Measurements from ENCODE around the gene ISYNA1. TPM values are rescaled to one million over a fixed set of nuclear protein-coding genes. Genes with fewer than 3 reads are reported as not detected.
A peak's percentile ranks its signal among the peaks of the same experiment; 100 is the strongest.

ISYNA1 gene
- 10 to 100 TPM; 29.7 to 32.2 (median 31.2) TPM for polyA plus RNA-seq

DNA sequence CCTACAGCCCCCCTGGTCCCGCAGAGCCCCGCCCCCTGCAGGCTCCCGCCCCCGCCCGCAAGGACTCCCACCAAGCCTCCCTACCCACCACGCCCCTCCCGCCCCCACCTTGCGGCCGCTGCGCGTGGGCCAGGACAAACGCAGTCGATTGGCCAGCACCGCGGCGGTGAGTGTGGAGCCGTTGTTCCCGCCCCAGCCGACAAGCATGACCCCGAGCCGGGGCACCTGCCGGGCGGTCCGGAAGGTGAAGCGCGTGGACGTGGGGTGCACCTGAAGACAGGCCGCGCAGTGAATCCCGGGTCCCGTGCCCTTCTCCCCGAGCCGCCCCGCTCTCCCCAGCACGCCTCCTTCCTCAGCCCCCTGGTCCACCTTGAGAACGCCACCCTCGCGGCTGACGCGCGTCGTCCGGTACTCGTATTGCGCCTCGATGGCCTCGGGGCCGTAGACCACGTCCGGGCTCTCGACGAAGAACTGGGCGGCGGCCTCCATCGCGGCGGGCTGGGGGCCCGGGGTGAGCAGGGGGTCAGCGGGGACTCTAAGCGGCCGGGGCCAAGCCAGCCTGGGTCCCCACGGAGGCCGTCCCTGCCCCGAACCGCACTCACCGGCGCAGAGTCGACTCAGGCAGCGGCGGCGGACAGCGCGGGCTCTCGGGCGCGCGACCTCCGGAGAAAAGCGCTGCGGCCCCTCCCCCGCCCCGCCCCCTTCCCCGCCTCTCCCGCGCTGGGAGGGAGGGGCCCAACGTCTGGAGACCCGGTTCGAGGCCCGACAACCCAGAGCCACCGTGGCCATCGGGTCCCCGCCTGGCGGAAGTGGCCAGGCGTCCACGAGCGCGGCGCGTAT, at the start of gene ISYNA1:
Gene ISYNA1, minus strand, starts transcription at position 643 of the 840 bp plus-strand sequence. Its CDS starts 154 bp downstream, at position 489.
- Mint-ChIP-seq H3K36me3 (peaks cover 4 to 5% (median 4%) of the 10 kb centered on the region in 3 donors), H3K9me3 (peaks cover 0 to 6% (median 5%) of the 10 kb centered on the region in 6 donors), H3K27me3 (ENCODE audit: low read depth in 3 of 3) (peaks cover 17 to 35% (median 26%) of the 10 kb centered on the region in 3 donors), H3K27ac (peak within 1 kb of the TSS in 5 of 6 donors; percentile 55 to 74 (median 66)), H3K4me3 (peak within 1 kb of the TSS; percentile 75 to 85 (median 82)), H3K4me1 (peaks cover 33 to 44% of the 10 kb centered on the region in 2 donors)
- DNase-seq, result peak; percentile 43 to 49 (median 45)

DNA sequence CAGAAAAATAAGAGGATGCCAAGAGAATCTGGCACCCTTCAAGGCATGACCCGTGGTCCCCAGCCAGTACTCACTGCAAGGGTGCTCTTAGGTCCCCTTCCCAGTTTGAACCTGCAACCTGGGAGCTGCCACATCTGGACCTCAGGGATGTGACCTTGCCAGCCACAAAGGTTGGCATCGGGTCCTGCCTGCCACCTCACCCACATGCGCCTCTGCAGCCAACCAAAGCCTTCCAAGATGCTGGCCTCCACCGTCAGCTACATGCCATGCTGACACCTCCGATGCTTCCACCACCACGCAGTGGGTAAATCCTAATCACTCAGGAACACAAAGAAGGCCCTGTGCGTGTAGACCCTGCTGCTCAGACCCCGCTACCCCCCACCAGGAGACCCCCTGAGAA, 48.8 kb upstream of the ISYNA1 start:
- Mint-ChIP-seq H3K27ac (peak overlapping the region; percentile 45 to 96 (median 84)), H3K27me3 (ENCODE audit: low read depth in 3 of 3) (peaks cover 7 to 19% (median 13%) of the 10 kb centered on the region in 3 donors), H3K9me3 (no peaks in the 10 kb centered on the region), H3K36me3 (no peaks in the 10 kb centered on the region), H3K4me3 (peak overlapping the region in 1 of 5 donors; percentile 67), H3K4me1 (peaks cover 73 to 74% of the 10 kb centered on the region in 2 donors)
- DNase-seq, result no peak

DNA sequence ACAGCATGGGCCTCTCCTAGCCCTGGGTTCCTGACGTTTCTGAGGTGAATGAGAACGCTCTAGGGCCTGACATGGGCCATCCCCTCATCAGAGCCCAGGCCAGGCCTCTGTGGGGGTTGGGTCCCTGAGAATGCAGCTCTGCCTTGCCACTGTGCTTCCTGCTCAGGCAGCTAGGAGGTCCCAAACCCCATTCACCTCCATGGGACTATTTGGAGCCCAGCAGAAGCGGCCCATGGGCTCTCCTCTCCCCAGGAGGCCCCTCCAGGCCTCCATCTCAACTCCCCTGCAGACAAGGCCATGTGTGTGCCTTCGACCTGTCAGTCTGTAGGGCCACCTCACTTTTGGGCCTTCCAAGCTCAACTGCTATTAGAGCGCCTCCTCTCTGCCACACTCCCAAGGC, 47.1 kb upstream of the ISYNA1 start:
- H3K4me3 Mint-ChIP-seq, result no peak overlapping the region
- peaks cover 70 to 71% of the 10 kb centered on the region in 2 donors for H3K4me1 Mint-ChIP-seq
- no peaks in the 10 kb centered on the region for H3K9me3 Mint-ChIP-seq
- no peaks in the 10 kb centered on the region for H3K36me3 Mint-ChIP-seq
- peak overlapping the region in 5 of 6 donors; percentile 45 to 84 (median 73) for H3K27ac Mint-ChIP-seq
- peaks cover 4 to 20% (median 8%) of the 10 kb centered on the region in 3 donors for H3K27me3 Mint-ChIP-seq (ENCODE audit: low read depth in 3 of 3)
- no peak for DNase-seq

DNA sequence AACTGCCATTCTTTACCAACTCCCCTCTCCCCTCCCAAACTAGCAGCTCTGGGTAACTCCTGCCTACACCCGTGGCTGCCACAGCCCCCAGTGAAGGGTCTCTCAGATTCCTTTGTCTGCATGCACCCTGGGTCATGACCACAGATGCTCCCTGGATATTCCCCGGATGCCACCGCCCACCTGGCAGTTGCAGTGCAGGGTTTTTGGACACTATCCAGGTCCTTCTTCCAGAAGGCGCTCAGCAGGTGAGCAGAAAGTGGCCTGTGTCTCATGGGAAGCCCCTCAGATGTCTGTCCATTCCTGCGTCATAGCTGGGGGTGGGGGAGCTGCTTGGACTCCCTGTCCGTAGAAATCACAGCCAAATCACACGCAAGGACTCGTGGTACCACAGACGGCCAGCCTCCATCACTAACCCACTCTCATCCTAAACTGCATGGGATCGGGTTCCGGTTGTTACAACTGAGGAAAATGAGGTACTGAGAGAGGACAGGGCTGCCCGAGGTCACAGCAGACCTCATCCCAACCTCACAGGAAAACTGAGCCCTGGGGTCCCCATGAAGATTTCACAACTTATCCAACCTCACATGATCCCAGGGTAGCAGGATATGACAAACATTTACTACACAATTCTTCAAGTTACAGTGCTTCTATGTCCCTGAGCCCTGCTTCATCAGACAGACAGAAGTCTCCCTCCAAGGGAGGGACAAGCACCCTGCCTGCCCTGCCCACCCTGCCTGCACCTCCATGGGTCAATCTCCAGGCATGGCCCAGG, 45.4 kb upstream of the ISYNA1 start:
- Mint-ChIP-seq H3K4me3 (no peak overlapping the region), H3K27ac (peak overlapping the region in 5 of 6 donors; percentile 31 to 80 (median 72)), H3K27me3 (ENCODE audit: low read depth in 3 of 3) (peaks cover 7 to 22% (median 9%) of the 10 kb centered on the region in 3 donors), H3K4me1 (peaks cover 71 to 75% of the 10 kb centered on the region in 2 donors), H3K36me3 (no peaks in the 10 kb centered on the region), H3K9me3 (no peaks in the 10 kb centered on the region)
- no peak for DNase-seq

DNA sequence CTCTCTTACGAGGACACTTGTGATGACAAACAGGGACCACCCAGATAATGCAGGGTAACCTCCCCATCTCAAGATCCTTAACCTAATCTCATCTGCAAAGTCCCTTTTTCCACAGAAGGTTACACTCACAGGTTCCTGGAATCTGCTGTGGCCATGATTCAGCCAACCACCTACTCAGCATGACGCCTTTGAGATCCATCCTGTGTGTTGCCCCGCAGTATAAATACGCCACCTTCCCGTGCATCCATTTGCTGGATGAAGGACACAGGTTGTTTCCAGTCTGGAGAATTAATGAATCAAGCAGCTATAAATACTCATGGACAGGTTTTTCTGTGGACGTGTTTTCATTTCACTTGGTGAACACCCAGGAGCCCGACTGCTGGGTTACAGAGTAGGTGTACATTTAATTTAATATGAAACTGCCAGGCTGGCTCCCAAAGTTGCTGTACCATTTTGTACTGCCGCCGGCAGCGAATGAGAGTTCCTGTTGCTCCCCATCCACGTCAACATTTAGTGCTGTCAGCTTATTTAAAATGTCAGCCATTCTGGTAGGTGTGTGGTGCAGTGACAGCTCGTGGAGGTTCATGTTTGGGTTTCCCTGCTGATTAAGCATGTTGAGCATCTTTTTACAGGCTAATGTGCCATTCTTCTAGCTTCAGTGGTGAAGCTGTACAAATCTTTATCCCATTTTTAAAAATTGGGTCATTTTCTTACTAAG, 43.7 kb upstream of the ISYNA1 start:
- Mint-ChIP-seq H3K4me1 (peaks cover 71 to 77% of the 10 kb centered on the region in 2 donors), H3K36me3 (no peaks in the 10 kb centered on the region), H3K9me3 (no peaks in the 10 kb centered on the region), H3K27ac (peak overlapping the region; percentile 10 to 69 (median 46)), H3K4me3 (no peak overlapping the region), H3K27me3 (ENCODE audit: low read depth in 3 of 3) (peaks cover 7 to 26% (median 9%) of the 10 kb centered on the region in 3 donors)
- no peak for DNase-seq

DNA sequence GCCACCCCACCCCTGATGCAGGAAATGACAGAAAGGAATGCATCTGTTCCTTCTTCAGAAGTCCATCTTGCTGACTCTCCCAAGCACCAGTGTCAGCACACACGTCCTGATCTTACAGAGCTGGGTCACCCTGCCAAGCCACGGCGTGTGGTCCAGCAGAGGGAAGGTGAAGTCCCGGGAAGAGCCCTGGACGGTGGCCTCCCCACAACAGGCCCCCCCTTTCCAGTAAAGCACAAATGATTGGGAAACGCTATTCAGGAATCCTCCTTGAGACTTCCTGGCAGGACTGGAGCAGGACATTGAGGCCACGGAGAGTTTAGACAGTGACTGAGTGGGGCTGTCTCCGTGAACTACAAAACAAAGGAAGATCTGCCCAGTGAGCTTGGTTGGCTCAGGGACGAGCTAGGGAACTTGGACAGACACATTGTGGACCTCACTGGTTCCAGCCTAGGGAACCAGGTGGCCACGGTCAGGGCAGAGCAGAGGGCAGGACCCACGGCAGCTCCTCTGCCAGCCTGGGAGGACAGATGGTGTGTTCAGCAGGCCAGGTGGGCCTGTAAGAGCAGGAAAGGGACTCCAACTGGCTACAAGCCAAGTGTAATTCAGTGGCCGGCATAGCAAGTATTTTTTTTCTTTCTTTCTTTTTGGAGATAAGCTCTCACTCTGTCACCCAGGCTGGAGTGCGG, 42.2 kb upstream of the ISYNA1 start:
- H3K4me1 Mint-ChIP-seq, result peaks cover 75 to 79% of the 10 kb centered on the region in 2 donors
- no peak for DNase-seq
- H3K27me3 Mint-ChIP-seq (ENCODE audit: low read depth in 3 of 3), result peaks cover 10 to 23% (median 13%) of the 10 kb centered on the region in 3 donors
- no peaks in the 10 kb centered on the region for H3K36me3 Mint-ChIP-seq
- H3K4me3 Mint-ChIP-seq, result peak overlapping the region; percentile 51 to 85 (median 67)
- no peaks in the 10 kb centered on the region for H3K9me3 Mint-ChIP-seq
- H3K27ac Mint-ChIP-seq, result peak overlapping the region; percentile 86 to 99 (median 97)

DNA sequence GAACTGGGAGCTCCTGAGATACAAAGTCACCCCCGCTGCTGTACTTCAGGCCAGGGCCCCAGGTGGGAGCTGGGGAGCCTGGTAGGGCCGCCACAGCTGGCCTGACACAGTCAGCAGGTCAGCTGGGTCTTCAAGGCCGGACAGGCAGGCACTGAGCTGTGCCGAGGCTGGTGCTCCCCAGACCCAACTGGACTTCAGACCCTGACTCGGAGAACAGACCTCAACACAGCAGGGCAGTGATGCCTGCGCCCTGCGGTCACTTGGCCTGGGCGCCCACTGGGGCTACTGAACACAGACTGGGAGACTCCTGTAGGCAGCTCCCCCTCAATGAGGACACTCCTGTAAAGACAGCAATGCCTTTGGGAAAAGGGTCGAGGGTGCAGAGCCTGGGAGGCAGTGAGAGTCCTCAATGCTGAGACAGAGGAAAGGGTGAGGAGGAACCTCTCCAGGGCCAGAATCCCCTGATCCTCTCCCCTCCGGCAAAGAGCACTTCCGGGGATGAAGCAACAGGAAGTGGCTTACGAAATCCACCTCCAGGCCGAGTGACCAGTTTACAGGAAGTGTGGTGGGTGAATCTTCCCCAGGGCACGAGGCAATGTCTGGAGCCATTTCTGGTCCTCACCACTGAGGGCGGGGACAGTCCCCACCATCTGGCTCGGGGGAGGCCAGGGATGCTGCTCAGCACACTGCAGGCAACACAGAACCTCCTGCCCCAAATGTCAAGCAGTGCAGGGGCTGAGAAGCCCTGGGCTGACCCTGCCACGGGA, 40.8 kb upstream of the ISYNA1 start:
- peak overlapping the region; percentile 73 to 85 (median 84) for H3K4me3 Mint-ChIP-seq
- H3K27me3 Mint-ChIP-seq (ENCODE audit: low read depth in 3 of 3), result peaks cover 11 to 25% (median 14%) of the 10 kb centered on the region in 3 donors
- H3K36me3 Mint-ChIP-seq, result no peaks in the 10 kb centered on the region
- peak; percentile 62 to 72 (median 68) for DNase-seq
- H3K9me3 Mint-ChIP-seq, result no peaks in the 10 kb centered on the region
- peak overlapping the region; percentile 91 to 99 (median 98) for H3K27ac Mint-ChIP-seq
- H3K4me1 Mint-ChIP-seq, result peaks cover 82 to 86% of the 10 kb centered on the region in 2 donors

DNA sequence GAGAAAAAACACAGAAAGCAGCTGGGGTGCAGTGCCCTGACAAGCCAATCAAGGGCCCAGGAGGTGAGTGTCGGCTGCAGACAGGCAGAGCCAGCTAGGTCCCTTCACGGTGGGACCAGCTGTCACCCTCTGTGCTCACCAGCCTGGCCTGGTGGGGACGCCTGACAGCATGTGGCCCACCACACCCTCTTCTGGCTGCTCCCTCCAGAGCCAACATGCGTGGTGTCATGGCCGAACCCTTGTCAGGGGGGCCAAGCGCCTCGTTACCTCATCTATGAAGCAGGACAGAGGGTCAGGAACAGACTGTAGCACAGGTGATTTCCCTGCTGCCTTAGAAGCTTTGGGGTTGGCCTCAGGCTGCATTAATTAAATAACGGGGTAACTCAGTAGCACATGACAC, 40.0 kb upstream of the ISYNA1 start:
- Mint-ChIP-seq H3K9me3 (no peaks in the 10 kb centered on the region), H3K27ac (peak overlapping the region; percentile 80 to 99 (median 97)), H3K36me3 (no peaks in the 10 kb centered on the region), H3K4me3 (peak overlapping the region; percentile 5 to 84 (median 41)), H3K27me3 (ENCODE audit: low read depth in 3 of 3) (peaks cover 11 to 26% (median 13%) of the 10 kb centered on the region in 3 donors), H3K4me1 (peaks cover 86% of the 10 kb centered on the region in 2 donors)
- DNase-seq, result no peak

DNA sequence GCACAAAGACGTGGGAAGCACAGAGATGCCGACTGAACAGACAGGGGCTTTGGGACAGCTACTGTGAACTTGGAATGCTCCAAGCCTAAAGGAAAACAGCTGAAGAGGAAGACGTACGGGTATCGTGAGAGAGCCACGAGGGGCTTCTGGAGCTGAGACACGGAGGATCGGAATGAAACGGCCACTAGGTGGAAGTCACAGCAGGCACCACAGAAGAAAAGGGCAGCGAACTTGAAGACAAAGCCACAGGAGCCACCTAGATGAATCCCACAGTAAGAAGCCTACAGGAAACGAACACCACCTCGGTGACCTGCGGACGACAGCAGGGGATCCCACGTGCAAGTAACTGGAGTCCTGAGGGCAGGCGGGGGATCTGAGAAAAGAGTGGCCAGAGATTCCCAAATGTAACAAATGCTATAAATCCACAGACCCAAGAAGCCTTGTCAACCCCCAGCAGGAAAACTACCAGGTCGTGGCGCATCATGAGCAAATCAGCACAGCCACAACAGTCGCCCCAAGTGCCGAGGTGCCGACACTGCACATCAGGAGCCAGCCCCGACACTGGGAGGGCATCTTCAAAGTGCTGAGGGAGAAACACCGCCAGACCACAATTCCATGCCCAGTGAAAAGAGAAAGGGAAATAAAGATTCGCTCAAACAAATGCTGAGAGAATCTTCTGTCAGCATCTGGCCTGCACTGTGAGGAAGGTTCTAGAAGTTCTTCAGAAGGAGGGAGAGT, 39.3 kb upstream of the ISYNA1 start:
- no peaks in the 10 kb centered on the region for H3K36me3 Mint-ChIP-seq
- H3K9me3 Mint-ChIP-seq, result no peaks in the 10 kb centered on the region
- peak overlapping the region; percentile 80 to 99 (median 97) for H3K27ac Mint-ChIP-seq
- H3K4me3 Mint-ChIP-seq, result peak overlapping the region; percentile 5 to 75 (median 42)
- H3K27me3 Mint-ChIP-seq (ENCODE audit: low read depth in 3 of 3), result peaks cover 11 to 26% (median 13%) of the 10 kb centered on the region in 3 donors
- peak in 2 of 3 donors; percentile 43 to 47 for DNase-seq
- peaks cover 86 to 88% of the 10 kb centered on the region in 2 donors for H3K4me1 Mint-ChIP-seq

DNA sequence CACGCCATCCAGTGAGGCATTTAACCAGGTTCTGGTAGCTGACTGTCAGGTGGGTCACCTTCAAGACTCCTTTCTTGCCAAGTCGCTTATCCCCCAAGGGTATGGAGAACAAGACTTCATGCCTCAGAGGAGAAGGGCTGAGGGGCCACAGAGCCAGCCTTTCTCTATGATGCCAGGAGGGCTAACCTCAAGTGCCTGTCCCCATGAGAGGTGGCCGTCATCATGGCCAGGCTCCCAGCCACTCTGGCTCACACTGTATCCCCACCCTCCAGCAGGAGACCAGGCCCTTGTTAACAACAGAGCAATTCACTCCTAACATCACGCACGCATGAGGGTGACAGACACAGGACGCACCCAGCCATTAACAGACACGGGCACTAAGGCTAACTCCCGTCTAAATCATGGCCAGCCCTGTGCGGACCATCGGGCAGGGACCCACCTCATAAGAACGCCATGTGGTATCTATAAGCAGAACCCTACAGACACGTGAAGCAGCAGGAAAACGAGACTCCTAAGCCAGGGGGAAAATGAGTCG, 38.6 kb upstream of the ISYNA1 start:
- H3K4me1 Mint-ChIP-seq, result peaks cover 86 to 88% of the 10 kb centered on the region in 2 donors
- H3K9me3 Mint-ChIP-seq, result no peaks in the 10 kb centered on the region
- H3K4me3 Mint-ChIP-seq, result peak overlapping the region; percentile 24 to 75 (median 42)
- H3K27ac Mint-ChIP-seq, result peak overlapping the region; percentile 80 to 99 (median 97)
- peaks cover 11 to 26% (median 13%) of the 10 kb centered on the region in 3 donors for H3K27me3 Mint-ChIP-seq (ENCODE audit: low read depth in 3 of 3)
- H3K36me3 Mint-ChIP-seq, result no peaks in the 10 kb centered on the region
- no peak for DNase-seq

DNA sequence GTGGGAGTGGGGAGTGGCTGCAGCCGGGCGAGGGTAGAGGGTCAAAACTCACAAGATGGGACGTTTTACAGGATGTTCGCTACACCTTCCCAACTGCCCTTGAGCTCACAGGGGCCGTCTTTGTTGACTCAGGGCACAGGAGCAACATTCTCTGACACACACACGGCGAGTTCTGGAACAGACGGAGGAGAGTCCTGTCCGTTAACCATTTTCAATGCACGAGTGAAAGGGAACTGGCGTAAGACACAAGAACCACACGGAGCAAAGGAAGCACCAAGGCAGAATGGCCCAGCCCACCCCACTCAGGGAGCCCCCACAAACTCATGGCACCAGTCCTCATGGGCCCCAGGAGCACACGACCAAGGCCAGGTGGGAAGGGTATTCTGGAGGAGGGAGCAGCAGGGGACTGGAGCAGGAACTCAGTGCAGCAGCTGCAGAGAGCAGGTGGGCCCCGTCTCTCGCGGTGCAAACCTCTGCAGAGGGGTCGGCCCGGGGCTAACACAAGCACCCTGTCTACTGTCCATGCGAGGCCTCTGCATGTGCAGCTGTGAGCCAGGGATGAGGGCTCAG, 37.9 kb upstream of the ISYNA1 start:
- Mint-ChIP-seq H3K27me3 (ENCODE audit: low read depth in 3 of 3) (peaks cover 11 to 23% (median 11%) of the 10 kb centered on the region in 3 donors), H3K9me3 (no peaks in the 10 kb centered on the region), H3K4me3 (peak overlapping the region; percentile 68 to 85 (median 75)), H3K36me3 (no peaks in the 10 kb centered on the region), H3K27ac (peak overlapping the region; percentile 95 to 99 (median 98)), H3K4me1 (peaks cover 79 to 80% of the 10 kb centered on the region in 2 donors)
- no peak for DNase-seq

Measured in immature natural killer cell (primary cell).